HCT116 (cell line): ENCODE measurements around the gene UCP2. TPM values are rescaled to one million over a fixed set of nuclear protein-coding genes. Genes with fewer than 3 reads are reported as not detected.

ENCODE experiments used
- ATAC-seq: fragments of 200-7000 bp; cut with Tn5 transposase; 2 replicates; pipeline ENCODE4 v1.9.1; 2020; ENCODE audit warnings: mild to moderate bottlenecking, moderate library complexity
- BruUV-seq: library from RNA; stranded (reverse); fragments of 400-500 nt; replicated peaks from 2 replicates; lab custom pipeline; 2021; lab: Mats Ljungman, UMichigan
- CTCF ChIA-PET: fragments of 300-600 bp; sonication (Branson Sonifier 250); formaldehyde crosslinking; loops from one replicate; lab custom pipeline; 2021; ENCODE audit warnings: antibody characterized with exemption; lab: Charles Lee
- POLR2A ChIA-PET: fragments of 300-600, 350-600 bp; sonication (Branson Sonifier 250); formaldehyde crosslinking; loops from one replicate; lab custom pipeline; 2021; ENCODE audit warnings: antibody characterized with exemption; lab: Charles Lee
- RAD21 ChIA-PET, 2 experiments: fragments of 300-600 bp; sonication (Branson Sonifier 250); formaldehyde crosslinking; loops; one replicate each; lab custom pipeline; 2023; ENCODE audit warnings: low total read pairs in 2 of 2; ENCODE audit not compliant: uncharacterized antibody in 2 of 2, unreplicated experiment in 2 of 2, low non-redundant PET in 1 of 2; lab: Charles Lee
- DNase-seq: peaks from one replicate; pipeline ENCODE4 v3.0.0-alpha.2; 2010; ENCODE audit warnings: low read depth, low spot score
- H2AFZ ChIP-seq: fragments of 200-600 bp; shearing (Covaris generic), sonication (generic); 2 replicates; pipeline ENCODE4 v1.6.1; 2017; ENCODE audit warnings: low read depth, mixed run types, mixed read lengths, antibody characterized with exemption, low read length; ENCODE audit not compliant: poor library complexity, severe bottlenecking
- H3K27ac ChIP-seq: 2 replicates; pipeline ENCODE4 v1.5.1; 2012; ENCODE audit warnings: low read depth, low read length
- H3K27me3 ChIP-seq: fragments of 200-600 bp; sonication (generic); 2 replicates; pipeline ENCODE4 v1.6.1; 2016; ENCODE audit warnings: mixed run types, low read length, mixed read lengths; ENCODE audit not compliant: insufficient read depth
- H3K36me3 ChIP-seq, 2 experiments: fragments of 200-500 bp in 1 of 2; fragments of 200-600 bp in 1 of 2; sonication (Bioruptor generic) in 1 of 2; sonication (generic) in 1 of 2; 2 replicates each; pipeline versions ENCODE4 v1.5.1 to v1.6.1; 2014 to 2016; ENCODE audit warnings: low read length in 2 of 2, inconsistent platforms in 1 of 2, mixed read lengths in 1 of 2, mixed run types in 1 of 2; ENCODE audit not compliant: insufficient read depth in 2 of 2, control insufficient read depth in 1 of 2
- H3K4me1 ChIP-seq, 2 experiments: fragments of 200-600 bp in 1 of 2; sonication (generic) in 1 of 2; 2 replicates each; pipeline versions ENCODE4 v1.5.1 to v1.6.1; 2012 to 2017; ENCODE audit warnings: low read length in 2 of 2, inconsistent platforms in 1 of 2, mild to moderate bottlenecking in 1 of 2, mixed read lengths in 1 of 2, mixed run types in 1 of 2, moderate library complexity in 1 of 2; ENCODE audit not compliant: insufficient read depth in 2 of 2, control insufficient read depth in 1 of 2
- H3K4me2 ChIP-seq: fragments of 200-600 bp; sonication (generic); 2 replicates; pipeline ENCODE4 v1.6.1; 2017; ENCODE audit warnings: mixed run types, low read length, mixed read lengths
- H3K4me3 ChIP-seq, 2 experiments: fragments of 200-600 bp in 1 of 2; sonication (generic) in 1 of 2; replicated peaks in 1 of 2; 2 replicates each; pipeline ENCODE4 v1.5.1; 2011 to 2016; ENCODE audit warnings: low read length in 2 of 2, control low read depth in 1 of 2, low read depth in 1 of 2, mild to moderate bottlenecking in 1 of 2, mixed read lengths in 1 of 2, mixed run types in 1 of 2
- H3K79me2 ChIP-seq: fragments of 200-600 bp; sonication (generic); 2 replicates; pipeline ENCODE4 v1.6.1; 2017; ENCODE audit warnings: mild to moderate bottlenecking, mixed run types, low read length, moderate library complexity, mixed read lengths; ENCODE audit not compliant: insufficient read depth
- H3K9ac ChIP-seq: fragments of 200-600 bp; sonication (generic); 2 replicates; pipeline ENCODE4 v1.6.1; 2016; ENCODE audit warnings: low read length, mixed read lengths
- H3K9me2 ChIP-seq: fragments of 200-600 bp; sonication (generic), shearing (Covaris generic); 2 replicates; pipeline ENCODE4 v1.6.1; 2017; ENCODE audit warnings: mixed run types, mild to moderate bottlenecking, moderate library complexity; ENCODE audit not compliant: insufficient read depth
- H3K9me3 ChIP-seq, 2 experiments: fragments of 200-500 bp in 1 of 2; fragments of 200-600 bp in 1 of 2; sonication (Bioruptor generic) in 1 of 2; sonication (generic) in 1 of 2; 2 replicates each; pipeline ENCODE4 v1.6.1; 2014 to 2017; ENCODE audit warnings: low read length in 2 of 2, mixed read lengths in 2 of 2, inconsistent platforms in 1 of 2, low read depth in 1 of 2, mild to moderate bottlenecking in 1 of 2, mixed run types in 1 of 2, moderate library complexity in 1 of 2; ENCODE audit not compliant: control insufficient read depth in 1 of 2, insufficient read depth in 1 of 2
- H4K20me1 ChIP-seq: fragments of 200-600 bp; sonication (generic), shearing (Covaris generic); 2 replicates; pipeline ENCODE4 v1.6.1; 2017; ENCODE audit warnings: mixed run types, mild to moderate bottlenecking, moderate library complexity; ENCODE audit not compliant: insufficient read depth
- CEBPB ChIP-seq: IDR thresholded peaks from 2 replicates; pipeline ENCODE4 v1.6.1; 2012; ENCODE audit warnings: low read depth
- EGR1 ChIP-seq: IDR thresholded peaks from 2 replicates; pipeline ENCODE4 v1.6.1; 2012; ENCODE audit warnings: low read depth
- ELF1 ChIP-seq: IDR thresholded peaks from 2 replicates; pipeline ENCODE4 v1.6.1; 2012; ENCODE audit warnings: low read depth, borderline replicate concordance
- EZH2phosphoT487 ChIP-seq: fragments of 200-600 bp; IDR thresholded peaks from 2 replicates; pipeline ENCODE4 v1.6.1; 2018; ENCODE audit warnings: antibody characterized with exemption, borderline replicate concordance
- FOSL1 ChIP-seq: IDR thresholded peaks from 2 replicates; pipeline ENCODE4 v1.6.1; 2012; ENCODE audit warnings: low read depth
- JUND ChIP-seq: IDR thresholded peaks from 2 replicates; pipeline ENCODE4 v1.6.1; 2012
- POLR2A ChIP-seq: IDR thresholded peaks from 2 replicates; pipeline ENCODE4 v1.7.0; 2011; ENCODE audit warnings: borderline replicate concordance; ENCODE audit not compliant: insufficient read depth, insufficient read length; ENCODE audit errors: extremely low read depth
- POLR2AphosphoS5 ChIP-seq: IDR thresholded peaks from 2 replicates; pipeline ENCODE4 v1.6.1; 2011; ENCODE audit warnings: mild to moderate bottlenecking, low read depth, low read length, moderate library complexity
- SRF ChIP-seq: IDR thresholded peaks from 2 replicates; pipeline ENCODE4 v1.6.1; 2012; ENCODE audit warnings: low read depth
- YY1 ChIP-seq: IDR thresholded peaks from 2 replicates; pipeline ENCODE4 v1.6.1; 2011; ENCODE audit warnings: low read length, low read depth, moderate library complexity, mild to moderate bottlenecking; ENCODE audit not compliant: insufficient replicate concordance; ENCODE audit errors: extremely low read depth
- ZNF274 ChIP-seq: fragments of 200-500 bp; sonication (Bioruptor generic); IDR thresholded peaks from 2 replicates; pipeline ENCODE4 v1.6.1; 2014; ENCODE audit warnings: mild to moderate bottlenecking, low read depth, low read length, inconsistent platforms
- intact Hi-C: fragments of 100-400 bp; cut with micrococcal nuclease; formaldehyde crosslinking; loops from 2 replicates; pipeline ENCODE4 v1.10.0; 2022
- total RNA-seq: library from RNA; stranded (reverse); gene quantifications from one replicate; pipeline ENCODE4 v1.2.1, GENCODE V29; 2021; ENCODE audit not compliant: unreplicated experiment
- TF ChIP-seq, protein P1 (sequence below): IDR thresholded peaks from 2 replicates; pipeline ENCODE4 v1.6.1; 2012
- TF ChIP-seq, protein P2 (sequence below), 3 experiments: fragments of 200-600 bp in 1 of 3; sonication (generic) in 1 of 3; IDR thresholded peaks in 2 of 3; conservative IDR thresholded peaks in 1 of 3; 2 replicates each; pipeline ENCODE4 v1.5.1; 2012 to 2017; ENCODE audit warnings: low read depth in 2 of 3, low read length in 2 of 3, antibody characterized with exemption in 1 of 3, borderline replicate concordance in 1 of 3, control low read depth in 1 of 3, mild to moderate bottlenecking in 1 of 3, mixed read lengths in 1 of 3, mixed run types in 1 of 3, moderate library complexity in 1 of 3; ENCODE audit not compliant: insufficient read depth in 1 of 3
- TF ChIP-seq, protein P3 (sequence below): IDR thresholded peaks from 2 replicates; pipeline ENCODE4 v1.6.1; 2012
- TF ChIP-seq, protein P4 (sequence below): IDR thresholded peaks from 2 replicates; pipeline ENCODE4 v1.6.1; 2012; ENCODE audit warnings: low read depth

UCP2 gene
- total RNA-seq, 1 experiment from 2014 or later = 20.4 TPM

DNA sequence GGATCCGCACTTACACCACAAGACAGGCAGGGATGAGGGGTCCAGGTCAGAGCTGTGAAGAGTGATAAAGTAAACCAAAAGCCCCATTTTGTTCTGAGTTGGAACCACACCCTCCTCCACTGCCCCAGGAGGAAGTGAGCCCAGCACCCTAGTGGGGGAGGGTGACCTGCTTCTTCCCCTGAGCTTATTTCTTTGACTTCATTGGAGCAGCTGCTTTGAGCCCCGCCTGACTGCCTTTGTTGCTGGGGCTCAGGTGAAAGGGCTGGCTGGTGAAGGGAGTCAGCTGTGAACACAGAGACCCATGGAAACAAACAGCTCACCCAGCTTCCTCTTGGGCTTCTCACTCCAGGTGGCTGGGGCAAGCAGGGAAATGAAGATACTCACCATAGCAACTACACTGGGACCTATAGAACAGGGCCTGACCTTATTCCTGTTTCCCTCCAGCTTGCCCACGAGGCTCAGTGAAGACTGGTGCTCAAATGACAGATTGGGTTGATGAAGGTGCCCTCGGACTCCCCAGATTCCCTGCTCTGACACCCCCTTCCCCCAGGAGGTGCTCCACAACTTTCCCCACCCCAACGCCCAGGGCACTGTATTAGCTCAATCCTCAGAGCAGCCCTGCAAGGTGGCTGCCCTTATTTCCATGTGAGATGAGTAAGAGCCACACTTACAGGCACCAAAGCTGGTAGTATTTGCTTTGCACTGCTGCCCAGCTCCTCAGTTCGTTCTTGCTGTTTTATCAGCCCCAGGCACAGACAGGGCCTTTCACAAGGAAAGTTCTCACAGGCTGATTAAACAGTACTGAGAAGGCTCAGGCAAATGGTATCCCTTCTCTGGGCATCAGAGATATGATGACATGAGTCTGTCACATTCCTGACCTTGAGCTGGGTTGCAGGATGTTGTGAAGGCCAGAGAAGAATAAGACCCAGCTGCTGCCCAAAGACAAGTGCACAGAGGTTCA is 2.4 kb downstream of the UCP2 start:
- no peak for ATAC-seq
- H4K20me1 ChIP-seq = no peaks in the 10 kb centered on the region
- no peak overlapping the region for H3K27ac ChIP-seq
- H3K9ac ChIP-seq = no peak overlapping the region
- no peaks in the 10 kb centered on the region for H3K9me2 ChIP-seq
- intact Hi-C loops = loop anchor here (5.0 kb wide), 1 partner anchor 192 kb away; the partner anchor contains the start of genes C2CD3 and PPME1
- peaks cover 16 to 37% of the 10 kb centered on the region in 2 experiments for H3K4me1 ChIP-seq
- 0 out of 2 replicates have a peak, but pooled peaks cover 3% of the 10 kb centered on the region for H3K79me2 ChIP-seq
- no TSS peak for BruUV-seq
- ChIA-PET CTCF (interaction anchor here (1.4 kb wide), 1 partner anchor 275 kb away, joined by 3 read pairs; no protein-coding TSS in a partner anchor), RAD21 (no interaction called here), POLR2A (interaction anchor here (0.6 to 1.5 kb wide), 2 partner anchors 11 to 16 kb away, joined by 3 to 4 read pairs; no protein-coding TSS in a partner anchor)
- peaks cover 0 to 2% of the 10 kb centered on the region in 2 experiments; a peak in 1 of 4 replicates for H3K36me3 ChIP-seq
- no peak for DNase-seq
- H3K9me3 ChIP-seq = no peaks in the 10 kb centered on the region
- H3K4me2 ChIP-seq = peak overlapping the region; percentile 19; the same call in 1 of the 2 replicates
- no peaks in the 10 kb centered on the region for H3K27me3 ChIP-seq
- H2AFZ ChIP-seq = no peak overlapping the region
- TF ChIP-seq ZNF274 (no peak), SRF (no peak), EGR1 (no peak), YY1 (no peak), ELF1 (no peak), EZH2phosphoT487 (no peak), FOSL1 (no peak), JUND (no peak), POLR2A (no peak), CEBPB (no peak), POLR2AphosphoS5 (no peak)
- TF ChIP-seq, protein P1, sequence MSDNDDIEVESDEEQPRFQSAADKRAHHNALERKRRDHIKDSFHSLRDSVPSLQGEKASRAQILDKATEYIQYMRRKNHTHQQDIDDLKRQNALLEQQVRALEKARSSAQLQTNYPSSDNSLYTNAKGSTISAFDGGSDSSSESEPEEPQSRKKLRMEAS = no peak
- TF ChIP-seq, protein P2, sequence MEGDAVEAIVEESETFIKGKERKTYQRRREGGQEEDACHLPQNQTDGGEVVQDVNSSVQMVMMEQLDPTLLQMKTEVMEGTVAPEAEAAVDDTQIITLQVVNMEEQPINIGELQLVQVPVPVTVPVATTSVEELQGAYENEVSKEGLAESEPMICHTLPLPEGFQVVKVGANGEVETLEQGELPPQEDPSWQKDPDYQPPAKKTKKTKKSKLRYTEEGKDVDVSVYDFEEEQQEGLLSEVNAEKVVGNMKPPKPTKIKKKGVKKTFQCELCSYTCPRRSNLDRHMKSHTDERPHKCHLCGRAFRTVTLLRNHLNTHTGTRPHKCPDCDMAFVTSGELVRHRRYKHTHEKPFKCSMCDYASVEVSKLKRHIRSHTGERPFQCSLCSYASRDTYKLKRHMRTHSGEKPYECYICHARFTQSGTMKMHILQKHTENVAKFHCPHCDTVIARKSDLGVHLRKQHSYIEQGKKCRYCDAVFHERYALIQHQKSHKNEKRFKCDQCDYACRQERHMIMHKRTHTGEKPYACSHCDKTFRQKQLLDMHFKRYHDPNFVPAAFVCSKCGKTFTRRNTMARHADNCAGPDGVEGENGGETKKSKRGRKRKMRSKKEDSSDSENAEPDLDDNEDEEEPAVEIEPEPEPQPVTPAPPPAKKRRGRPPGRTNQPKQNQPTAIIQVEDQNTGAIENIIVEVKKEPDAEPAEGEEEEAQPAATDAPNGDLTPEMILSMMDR (IDR thresholded peaks at IDR 0.05 in 2 of 3, conservative IDR thresholded peaks at IDR 0.05 in 1 of 3; ENCODE audit: borderline replicate concordance in 1 of 3, insufficient read depth in 1 of 3, low read depth in 2 of 3, low read length in 2 of 3) = no peak
- TF ChIP-seq, protein P3, sequence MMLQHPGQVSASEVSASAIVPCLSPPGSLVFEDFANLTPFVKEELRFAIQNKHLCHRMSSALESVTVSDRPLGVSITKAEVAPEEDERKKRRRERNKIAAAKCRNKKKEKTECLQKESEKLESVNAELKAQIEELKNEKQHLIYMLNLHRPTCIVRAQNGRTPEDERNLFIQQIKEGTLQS = no peak
- TF ChIP-seq, protein P4, sequence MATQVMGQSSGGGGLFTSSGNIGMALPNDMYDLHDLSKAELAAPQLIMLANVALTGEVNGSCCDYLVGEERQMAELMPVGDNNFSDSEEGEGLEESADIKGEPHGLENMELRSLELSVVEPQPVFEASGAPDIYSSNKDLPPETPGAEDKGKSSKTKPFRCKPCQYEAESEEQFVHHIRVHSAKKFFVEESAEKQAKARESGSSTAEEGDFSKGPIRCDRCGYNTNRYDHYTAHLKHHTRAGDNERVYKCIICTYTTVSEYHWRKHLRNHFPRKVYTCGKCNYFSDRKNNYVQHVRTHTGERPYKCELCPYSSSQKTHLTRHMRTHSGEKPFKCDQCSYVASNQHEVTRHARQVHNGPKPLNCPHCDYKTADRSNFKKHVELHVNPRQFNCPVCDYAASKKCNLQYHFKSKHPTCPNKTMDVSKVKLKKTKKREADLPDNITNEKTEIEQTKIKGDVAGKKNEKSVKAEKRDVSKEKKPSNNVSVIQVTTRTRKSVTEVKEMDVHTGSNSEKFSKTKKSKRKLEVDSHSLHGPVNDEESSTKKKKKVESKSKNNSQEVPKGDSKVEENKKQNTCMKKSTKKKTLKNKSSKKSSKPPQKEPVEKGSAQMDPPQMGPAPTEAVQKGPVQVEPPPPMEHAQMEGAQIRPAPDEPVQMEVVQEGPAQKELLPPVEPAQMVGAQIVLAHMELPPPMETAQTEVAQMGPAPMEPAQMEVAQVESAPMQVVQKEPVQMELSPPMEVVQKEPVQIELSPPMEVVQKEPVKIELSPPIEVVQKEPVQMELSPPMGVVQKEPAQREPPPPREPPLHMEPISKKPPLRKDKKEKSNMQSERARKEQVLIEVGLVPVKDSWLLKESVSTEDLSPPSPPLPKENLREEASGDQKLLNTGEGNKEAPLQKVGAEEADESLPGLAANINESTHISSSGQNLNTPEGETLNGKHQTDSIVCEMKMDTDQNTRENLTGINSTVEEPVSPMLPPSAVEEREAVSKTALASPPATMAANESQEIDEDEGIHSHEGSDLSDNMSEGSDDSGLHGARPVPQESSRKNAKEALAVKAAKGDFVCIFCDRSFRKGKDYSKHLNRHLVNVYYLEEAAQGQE = no peak
- H3K4me3 ChIP-seq = no peak overlapping the region
